Heart left ventricle (tissue), 13 donors: ENCODE data around the gene CDC27.

ENCODE experiments used
- CTCF ChIP-seq, 12 donors: fragments of 200-600 bp; sonication (generic) in 4 of 12; IDR thresholded peaks; one replicate each; pipeline versions ENCODE4 v1.5.0 to v1.8.0; 2018 to 2022; ENCODE audit warnings: antibody characterized with exemption in 12 of 12, mild to moderate bottlenecking in 5 of 12
- POLR2A ChIP-seq, 2 donors: fragments of 450-650 bp; IDR thresholded peaks; one replicate each; pipeline ENCODE4 v1.6.1; 2017; ENCODE audit warnings: antibody characterized with exemption in 2 of 2, mild to moderate bottlenecking in 2 of 2, moderate library complexity in 2 of 2
- donor health status: ischemic (EF 13 %, LVEDD 7.1; RV severe dilation, severe dysfunction).
- donor health status: DM: no; HTN: yes; CAD: no.
- donor health status: DM: no; HTN: no; CAD: no.
- donor health status: ischemic (EF 25% LVEDD 6.9; RV normal size, moderate dysfunction).
- donor health status: ischemic (EF 25% LVEDD 5.7; RV mildly dilated, moderate dysfunction).
- donor health status: ischemic (EF 35%, LVEDD 5.7; RV mildly dilated, moderate dysfunction).
- donor health status: nonischemic (EF 11% LVEDD 7.7; RV severe dilation, severe dysfunction).
- donor health status: DM: yes; HTN: yes; CAD: no.
- donor health status: PGD.
- donor health status: ischemic (EF 29% LVEDD 5.4; RV normal size, mild dysfunction).
- donor health status: nonischemic (EF 23%, LVEDD 6.1; RV moderate dilation, normal function).

GRCh38 chr17:47172696-47173565, 16.2 kb downstream of the CDC27 start:
- TF ChIP-seq CTCF (IDR thresholded peaks at IDR 0.05) = no peak
- TF ChIP-seq POLR2A (IDR thresholded peaks at IDR 0.05) = no peak
